Measurements from ENCODE around the gene GPC6. TPM values are rescaled to one million over a fixed set of nuclear protein-coding genes. Genes with fewer than 3 reads are reported as not detected.

GPC6 gene
- total RNA-seq, 2 donors from 2014 or later, result 3.4 to 5.3 TPM

GRCh38 chr13:93758575-93758974 lies 532.0 kb downstream of the GPC6 start:
- TF ChIP-seq POLR2AphosphoS5 (IDR thresholded peaks at IDR 0.05) (no peak), CTCF (IDR thresholded peaks at IDR 0.05) (no peak), POLR2A (IDR thresholded peaks at IDR 0.05) (no peak)
- H3K4me1 ChIP-seq (replicated peaks), result no peaks in the 10 kb centered on the region
- H3K4me3 ChIP-seq, result no peak overlapping the region
- WGBS, result 90% methylated on average over 1 of the region's 1 CpG
- no peaks in the 10 kb centered on the region for H3K27me3 ChIP-seq (replicated peaks; ENCODE audit: insufficient read depth)
- no peak for DNase-seq (ENCODE audit: low spot score)
- H3K9me3 ChIP-seq, result no peaks in the 10 kb centered on the region
- intact Hi-C loops (cut with DNase I), result no loop called here
- no peaks in the 10 kb centered on the region for H3K36me3 ChIP-seq
- H3K27ac ChIP-seq, result no peak overlapping the region

- TF ChIP-seq POLR2A (IDR thresholded peaks at IDR 0.05) (no peak), POLR2AphosphoS5 (IDR thresholded peaks at IDR 0.05) (no peak), CTCF (IDR thresholded peaks at IDR 0.05) (no peak)
- intact Hi-C loops (cut with DNase I), result no loop called here
- H3K4me1 ChIP-seq (replicated peaks), result no peaks in the 10 kb centered on the region
- 90% methylated on average over 6 of the region's 6 CpGs for WGBS
- no peaks in the 10 kb centered on the region for H3K36me3 ChIP-seq
- H3K27ac ChIP-seq, result no peak overlapping the region
- DNase-seq (ENCODE audit: low spot score), result no peak
- no peaks in the 10 kb centered on the region for H3K27me3 ChIP-seq (replicated peaks; ENCODE audit: insufficient read depth)
- no peaks in the 10 kb centered on the region for H3K9me3 ChIP-seq
- H3K4me3 ChIP-seq, result no peak overlapping the region
Observed at GRCh38 chr13:93762708-93763426, 536.3 kb downstream of the GPC6 start.

GRCh38 chr13:93765062-93765461 lies 538.5 kb downstream of the GPC6 start:
- H3K9me3 ChIP-seq, result no peaks in the 10 kb centered on the region
- TF ChIP-seq POLR2AphosphoS5 (IDR thresholded peaks at IDR 0.05) (no peak), CTCF (IDR thresholded peaks at IDR 0.05) (no peak), POLR2A (IDR thresholded peaks at IDR 0.05) (no peak)
- no peak for DNase-seq (ENCODE audit: low spot score)
- intact Hi-C loops (cut with DNase I), result no loop called here
- no peaks in the 10 kb centered on the region for H3K36me3 ChIP-seq
- H3K27ac ChIP-seq, result no peak overlapping the region
- no peaks in the 10 kb centered on the region for H3K27me3 ChIP-seq (replicated peaks; ENCODE audit: insufficient read depth)
- 55% methylated on average over 2 of the region's 2 CpGs for WGBS
- H3K4me1 ChIP-seq (replicated peaks), result no peaks in the 10 kb centered on the region
- H3K4me3 ChIP-seq, result no peak overlapping the region

GRCh38 chr13:93765811-93766210 lies 539.2 kb downstream of the GPC6 start:
- no peak for DNase-seq (ENCODE audit: low spot score)
- 100% methylated on average over 1 of the region's 1 CpG for WGBS
- Histone ChIP-seq H3K36me3 (no peaks in the 10 kb centered on the region), H3K9me3 (no peaks in the 10 kb centered on the region), H3K27ac (no peak overlapping the region), H3K27me3 (replicated peaks; ENCODE audit: insufficient read depth) (no peaks in the 10 kb centered on the region), H3K4me3 (no peak overlapping the region), H3K4me1 (replicated peaks) (no peaks in the 10 kb centered on the region)
- TF ChIP-seq POLR2AphosphoS5 (IDR thresholded peaks at IDR 0.05) (no peak), POLR2A (IDR thresholded peaks at IDR 0.05) (no peak), CTCF (IDR thresholded peaks at IDR 0.05) (no peak)
- intact Hi-C loops (cut with DNase I), result no loop called here

GRCh38 chr13:93766719-93767118 lies 540.1 kb downstream of the GPC6 start:
- no peak for TF ChIP-seq POLR2A (IDR thresholded peaks at IDR 0.05)
- intact Hi-C loops (cut with DNase I), result no loop called here
- 61% methylated on average over 3 of the region's 3 CpGs for WGBS

More at GRCh38 chr13:93766719-93767118, 540.1 kb downstream of the GPC6 start:
- Histone ChIP-seq H3K27ac (no peak overlapping the region), H3K36me3 (no peaks in the 10 kb centered on the region), H3K9me3 (no peaks in the 10 kb centered on the region), H3K27me3 (replicated peaks; ENCODE audit: insufficient read depth) (no peaks in the 10 kb centered on the region), H3K4me3 (no peak overlapping the region), H3K4me1 (replicated peaks) (no peaks in the 10 kb centered on the region)
- no peak for DNase-seq (ENCODE audit: low spot score)
